IMR-90 (cell line): Measurements from ENCODE around the gene CERS1.

Experiments
- BHLHE40 ChIP-seq: fragments of 150-350 bp; IDR thresholded peaks from 2 replicates; pipeline ENCODE4 v1.6.1; 2016; ENCODE audit warnings: mild to moderate bottlenecking, low read depth, low read length
- CHD1 ChIP-seq: IDR thresholded peaks from 2 replicates; pipeline ENCODE4 v1.6.1; 2012; ENCODE audit warnings: low read depth, low read length, improper control_type of control experiment
- CTCF ChIP-seq: conservative IDR thresholded peaks from 2 replicates; pipeline ENCODE4 v1.5.1; 2012; ENCODE audit warnings: mild to moderate bottlenecking, low read depth, low read length, improper control_type of control experiment
- POLR2A ChIP-seq: IDR thresholded peaks from 2 replicates; pipeline ENCODE4 v1.6.1; 2012; ENCODE audit warnings: mild to moderate bottlenecking, low read depth, low read length
- RAD21 ChIP-seq: IDR thresholded peaks from 2 replicates; pipeline ENCODE4 v1.6.1; 2012; ENCODE audit warnings: low read length, improper control_type of control experiment
- RCOR1 ChIP-seq: IDR thresholded peaks from 2 replicates; pipeline ENCODE4 v1.6.1; 2012; ENCODE audit warnings: mild to moderate bottlenecking, low read length, improper control_type of control experiment; ENCODE audit not compliant: insufficient replicate concordance
- RFX5 ChIP-seq: IDR thresholded peaks from 2 replicates; pipeline ENCODE4 v1.8.0; 2012; ENCODE audit warnings: low read depth, mild to moderate bottlenecking, low read length, moderate library complexity
- SMC3 ChIP-seq: fragments of 150-350 bp; IDR thresholded peaks from 2 replicates; pipeline ENCODE4 v1.6.1; 2016; ENCODE audit warnings: low read depth, mild to moderate bottlenecking, antibody characterized with exemption, low read length, moderate library complexity
- USF2 ChIP-seq: fragments of 150-350 bp; IDR thresholded peaks from 2 replicates; pipeline ENCODE4 v1.6.1; 2017; ENCODE audit warnings: mild to moderate bottlenecking, antibody characterized with exemption, low read length, low read depth

- TF ChIP-seq CTCF (0 out of 2 replicates have a peak, but pooled peaks have one; percentile 9), RCOR1 (no peak), USF2 (no peak; the same call in 1 of the 2 replicates), BHLHE40 (no peak), POLR2A (peak; percentile 83), SMC3 (no peak), RAD21 (no peak), CHD1 (no peak), RFX5 (no peak)
These were observed 64.2 kb downstream of the CERS1 start, which contains the start of gene UPF1 for GRCh38 chr19:18831524-18832305.
